Fibroblast of pulmonary artery (primary cell): ENCODE measurements around the gene CAMKK1.

ENCODE experiments used
- DNase-seq: peaks from one replicate; pipeline ENCODE4 v3.0.0-alpha.2; 2010; ENCODE audit warnings: low read depth
- H3K4me3 ChIP-seq: replicated peaks from 2 replicates; pipeline ENCODE4 v1.5.1; 2011; ENCODE audit warnings: low read depth, mild to moderate bottlenecking, control low read depth, low read length, moderate library complexity
- TF ChIP-seq, protein P1 (sequence below): IDR thresholded peaks from 2 replicates; pipeline ENCODE4 v1.5.1; 2011; ENCODE audit warnings: mild to moderate bottlenecking, control low read depth, low read length, inconsistent platforms; ENCODE audit errors: missing control alignments

The CAMKK1 gene

DNA sequence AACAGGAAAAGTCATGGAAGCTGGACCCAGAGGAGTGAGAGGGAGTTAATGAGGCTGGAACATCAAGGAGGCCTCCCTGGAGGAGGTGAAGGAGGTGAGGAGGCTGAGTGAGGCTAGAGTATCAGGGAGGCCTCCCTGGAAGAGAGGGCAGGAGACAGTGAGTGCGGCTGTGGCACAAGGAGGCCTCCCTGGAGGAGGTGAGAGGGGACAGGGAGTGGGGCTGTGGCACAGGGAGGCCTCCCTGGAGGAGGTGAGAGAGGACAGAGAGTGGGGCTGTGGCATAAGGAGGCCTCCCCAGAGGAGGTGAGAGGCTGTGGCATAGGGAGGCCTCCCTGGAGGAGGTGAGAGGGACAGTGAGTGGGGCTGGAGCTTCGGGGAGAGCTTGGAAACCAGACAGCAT lies 5.5 kb downstream of the CAMKK1 start:
- no peak overlapping the region for H3K4me3 ChIP-seq
- DNase-seq = no peak
- TF ChIP-seq, protein P1, sequence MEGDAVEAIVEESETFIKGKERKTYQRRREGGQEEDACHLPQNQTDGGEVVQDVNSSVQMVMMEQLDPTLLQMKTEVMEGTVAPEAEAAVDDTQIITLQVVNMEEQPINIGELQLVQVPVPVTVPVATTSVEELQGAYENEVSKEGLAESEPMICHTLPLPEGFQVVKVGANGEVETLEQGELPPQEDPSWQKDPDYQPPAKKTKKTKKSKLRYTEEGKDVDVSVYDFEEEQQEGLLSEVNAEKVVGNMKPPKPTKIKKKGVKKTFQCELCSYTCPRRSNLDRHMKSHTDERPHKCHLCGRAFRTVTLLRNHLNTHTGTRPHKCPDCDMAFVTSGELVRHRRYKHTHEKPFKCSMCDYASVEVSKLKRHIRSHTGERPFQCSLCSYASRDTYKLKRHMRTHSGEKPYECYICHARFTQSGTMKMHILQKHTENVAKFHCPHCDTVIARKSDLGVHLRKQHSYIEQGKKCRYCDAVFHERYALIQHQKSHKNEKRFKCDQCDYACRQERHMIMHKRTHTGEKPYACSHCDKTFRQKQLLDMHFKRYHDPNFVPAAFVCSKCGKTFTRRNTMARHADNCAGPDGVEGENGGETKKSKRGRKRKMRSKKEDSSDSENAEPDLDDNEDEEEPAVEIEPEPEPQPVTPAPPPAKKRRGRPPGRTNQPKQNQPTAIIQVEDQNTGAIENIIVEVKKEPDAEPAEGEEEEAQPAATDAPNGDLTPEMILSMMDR = no peak

DNA sequence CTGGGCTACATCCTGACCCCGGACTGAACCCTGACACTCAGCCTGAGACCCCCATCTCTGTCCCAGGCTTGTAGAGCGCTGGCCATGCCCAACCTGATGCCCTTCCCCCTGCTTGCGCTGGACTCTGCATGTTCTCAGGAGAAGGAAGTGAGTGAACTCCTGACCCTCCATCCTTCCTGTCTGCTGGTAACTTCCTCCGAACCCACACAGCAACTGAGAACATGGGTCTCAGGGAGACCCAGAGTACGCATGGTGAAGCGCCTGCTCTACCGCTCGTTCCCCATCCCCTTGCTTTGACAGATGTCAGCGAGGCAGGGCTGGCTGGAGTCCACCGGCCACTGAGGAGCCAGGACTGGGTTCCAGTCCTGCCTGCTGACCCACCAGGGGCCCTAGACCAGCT lies 6.1 kb downstream of the CAMKK1 start:
- no peak for DNase-seq
- H3K4me3 ChIP-seq = no peak overlapping the region
- TF ChIP-seq, protein P1 = no peak

DNA sequence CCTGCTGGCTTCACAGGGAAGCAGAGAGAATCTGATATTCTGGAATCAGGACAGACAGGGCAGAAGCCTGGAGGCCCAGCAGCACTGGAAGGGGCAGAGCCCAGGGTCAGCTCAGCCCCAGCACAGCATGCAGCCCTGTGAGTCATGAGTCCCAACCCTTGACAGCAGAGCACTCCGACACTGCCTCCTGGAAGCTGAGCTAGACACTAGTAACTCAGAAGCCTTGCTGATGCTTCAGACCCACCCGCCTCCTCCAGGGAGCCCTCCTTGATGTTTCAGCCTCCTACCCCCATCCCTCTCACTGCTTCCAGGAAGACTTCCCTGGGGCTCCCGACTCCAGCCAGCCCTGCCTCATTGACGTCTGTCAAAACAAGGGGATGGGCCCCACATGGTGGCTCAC lies 6.9 kb downstream of the CAMKK1 start:
- H3K4me3 ChIP-seq = no peak overlapping the region
- DNase-seq = peak; percentile 66
- TF ChIP-seq, protein P1 = no peak

DNA sequence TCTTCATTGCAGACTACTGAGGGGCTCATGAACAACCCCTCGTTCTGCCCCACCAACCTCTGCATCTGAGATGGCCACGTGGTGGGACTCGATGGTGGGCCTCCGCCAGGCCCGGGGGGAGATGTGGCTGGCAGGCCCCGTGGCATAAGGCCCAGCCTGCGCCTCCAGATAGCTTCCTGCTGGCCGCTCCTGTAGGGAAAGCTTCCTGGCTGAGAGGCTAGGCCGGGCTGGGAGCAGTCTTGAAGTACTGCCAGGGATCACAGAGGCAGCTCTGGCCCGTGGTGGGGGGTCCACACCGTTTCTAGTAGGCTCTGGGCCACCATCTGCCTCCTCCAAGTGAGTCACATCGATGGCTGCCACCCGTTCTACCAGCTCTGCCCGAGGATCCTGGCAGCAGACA lies 7.6 kb downstream of the CAMKK1 start:
- TF ChIP-seq, protein P1 = no peak
- no peak overlapping the region for H3K4me3 ChIP-seq
- DNase-seq = no peak

DNA sequence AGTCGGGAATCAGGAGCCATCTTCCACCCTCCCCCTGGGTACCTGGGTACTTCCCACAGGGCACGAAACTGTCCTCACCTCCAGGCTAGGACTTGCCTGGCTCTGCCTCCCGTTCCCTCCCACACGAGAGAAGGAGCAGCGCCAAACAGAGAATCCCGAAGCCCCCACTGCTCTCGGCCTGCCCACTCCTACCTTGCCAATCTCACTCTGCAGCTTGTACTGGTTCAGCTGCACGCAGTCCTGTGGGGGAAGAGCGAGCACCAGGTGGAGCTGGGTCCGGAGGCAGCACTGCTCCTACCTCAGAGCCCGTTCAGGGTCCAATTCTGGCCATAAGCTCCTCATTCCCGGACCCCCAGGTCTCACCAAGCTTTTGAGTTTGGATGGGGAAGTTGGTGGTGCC lies 8.7 kb downstream of the CAMKK1 start:
- TF ChIP-seq, protein P1 = no peak
- no peak overlapping the region for H3K4me3 ChIP-seq
- no peak for DNase-seq

DNA sequence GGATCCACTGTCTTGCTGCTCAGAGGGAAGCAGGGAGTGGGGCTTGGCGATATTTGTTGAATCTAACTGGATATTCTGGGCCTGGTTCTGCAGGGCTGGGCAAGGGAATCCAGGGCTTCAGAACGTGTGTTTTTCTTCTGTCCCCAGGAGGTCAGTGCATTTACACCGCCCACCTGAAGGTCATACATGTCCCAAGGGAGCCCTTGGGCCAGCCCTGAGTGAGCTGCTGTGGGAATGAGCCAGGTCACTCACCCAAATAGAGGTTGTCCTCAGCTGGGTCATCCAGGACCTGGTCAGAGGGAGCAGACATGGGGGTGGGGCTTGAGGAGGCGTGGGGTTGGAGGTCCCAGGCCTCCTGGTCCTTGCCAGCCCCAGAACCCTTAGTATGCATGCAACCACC lies 10.6 kb downstream of the CAMKK1 start:
- TF ChIP-seq, protein P1 = no peak
- H3K4me3 ChIP-seq = no peak overlapping the region
- no peak for DNase-seq

DNA sequence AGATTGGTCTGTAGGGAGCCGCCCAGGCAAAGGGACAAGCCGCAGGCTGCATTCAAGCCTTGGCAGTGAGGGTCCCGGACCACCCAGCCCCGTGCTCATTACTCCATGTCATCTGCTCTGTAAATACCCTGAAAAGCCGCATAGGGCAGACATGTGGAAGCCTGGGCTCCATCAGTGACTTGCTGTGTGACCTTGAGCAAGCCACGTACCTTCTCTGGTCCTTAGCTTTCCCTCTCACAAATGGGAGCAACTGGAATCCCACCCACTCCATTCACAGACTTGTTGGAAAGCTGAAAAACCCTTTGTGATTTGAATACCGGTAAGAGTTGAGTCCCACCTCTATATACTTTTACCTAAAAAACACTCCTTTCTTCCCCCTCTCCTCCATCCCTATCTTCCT lies 11.9 kb downstream of the CAMKK1 start:
- no peak for DNase-seq
- no peak overlapping the region for H3K4me3 ChIP-seq
- TF ChIP-seq, protein P1 = no peak
